Kidney glomerular epithelial cell (primary cell): ENCODE results near the gene EPHB4.

ENCODE experiments used
- DNase-seq: peaks from one replicate; lab custom pipeline; 2025; lab: John Stamatoyannopoulos, UW

EPHB4 gene

GRCh38 chr7:100854146-100854895, 27.0 kb upstream of the EPHB4 start:
- DNase-seq = no peak

GRCh38 chr7:100852048-100852872, 24.9 kb upstream of the EPHB4 start, which contains the start of gene SLC12A9:
TSS of gene SLC12A9 (plus strand) at chr7:100852713. CDS start at chr7:100854198, 1,485 bp downstream.
- DNase-seq = peak; percentile 85

GRCh38 chr7:100847360-100847759, 20.0 kb upstream of the EPHB4 start:
- no peak for DNase-seq

GRCh38 chr7:100840470-100841100, 13.3 kb upstream of the EPHB4 start:
- DNase-seq = no peak

- no peak for DNase-seq
Observed at GRCh38 chr7:100839361-100839760, 12.0 kb upstream of the EPHB4 start.

GRCh38 chr7:100837099-100837836, 9.9 kb upstream of the EPHB4 start:
- peak; percentile 78 for DNase-seq

- no peak for DNase-seq
Observed at GRCh38 chr7:100836812-100837098, 9.4 kb upstream of the EPHB4 start.

- no peak for DNase-seq
Observed at GRCh38 chr7:100835903-100836811, 8.8 kb upstream of the EPHB4 start.

GRCh38 chr7:100832281-100832633, 4.9 kb upstream of the EPHB4 start:
- DNase-seq = no peak

GRCh38 chr7:100830396-100830795, 3.1 kb upstream of the EPHB4 start:
- no peak for DNase-seq

- no peak for DNase-seq
Observed at GRCh38 chr7:100829150-100829716, 1.9 kb upstream of the EPHB4 start.

- DNase-seq = no peak
Observed at GRCh38 chr7:100826514-100827329, 601 bp downstream of the EPHB4 start.

GRCh38 chr7:100825751-100826513, 1.4 kb downstream of the EPHB4 start:
- DNase-seq = no peak

- no peak for DNase-seq
Observed at GRCh38 chr7:100825215-100825671, 2.1 kb downstream of the EPHB4 start.

GRCh38 chr7:100824499-100825214, 2.7 kb downstream of the EPHB4 start:
- DNase-seq = no peak

GRCh38 chr7:100823534-100823933, 3.8 kb downstream of the EPHB4 start:
- DNase-seq = no peak

- DNase-seq = no peak
Observed at GRCh38 chr7:100823140-100823525, 4.2 kb downstream of the EPHB4 start.
